Activated CD4-positive, alpha-beta T cell treated with anti-CD3 and anti-CD28 coated beads for 48 hours (primary cell): ENCODE data around the gene RASA3.

Experiments used
- DNase-seq: peaks from one replicate; pipeline ENCODE4 v3.0.0-alpha.2; 2020

Gene RASA3

DNA sequence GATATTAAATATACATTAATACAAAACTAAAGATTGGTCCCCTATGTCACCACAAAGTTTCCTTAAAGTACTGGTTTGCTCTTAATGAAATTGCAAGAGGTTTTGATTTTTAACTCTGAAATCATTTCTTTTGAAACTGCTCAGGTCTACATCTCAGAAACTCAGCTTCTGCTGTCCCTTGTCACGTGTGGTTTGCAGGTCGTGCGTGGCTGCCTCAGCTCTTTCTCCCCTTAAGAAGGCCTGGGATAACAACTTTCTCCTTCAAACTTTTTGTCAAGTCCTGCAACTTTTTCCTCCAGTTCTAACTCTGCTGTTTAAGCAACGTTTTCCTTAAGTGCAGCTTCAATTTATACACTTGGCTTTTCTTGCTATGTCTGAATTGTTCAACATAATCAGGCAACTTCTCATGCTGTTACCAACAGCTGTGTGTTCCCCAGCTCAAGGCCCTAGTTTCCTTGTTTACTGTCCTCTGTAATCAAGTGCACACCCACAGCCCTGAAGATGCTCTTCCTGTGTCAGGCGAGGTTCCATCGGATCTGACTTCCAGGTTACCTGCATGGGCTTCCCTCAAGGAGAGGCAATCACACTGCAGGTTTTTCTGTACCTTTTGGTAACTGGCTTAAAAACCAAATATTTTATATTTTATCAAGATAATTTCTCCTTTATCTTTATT lies 172.0 kb downstream of the RASA3 start:
- DNase-seq = no peak

DNA sequence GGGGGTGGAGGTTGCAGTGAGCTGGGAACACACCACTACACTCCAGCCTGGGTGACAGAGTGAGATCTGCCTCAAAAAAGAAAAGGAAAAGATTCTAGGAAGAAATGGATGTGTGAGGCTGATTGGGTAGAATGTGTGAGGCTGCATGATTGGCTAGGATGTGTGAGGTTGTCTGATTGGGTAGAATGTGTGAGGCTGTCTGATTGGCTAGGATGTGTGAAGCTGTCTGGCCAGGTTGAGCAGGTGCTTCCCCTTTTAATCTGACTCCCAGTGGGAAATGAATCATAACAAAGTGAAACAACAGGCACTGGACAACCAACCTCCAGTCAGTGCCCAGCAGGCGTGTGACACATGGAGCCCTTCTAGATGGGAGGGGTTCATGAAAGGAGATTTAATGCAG lies 173.2 kb downstream of the RASA3 start:
- no peak for DNase-seq

DNA sequence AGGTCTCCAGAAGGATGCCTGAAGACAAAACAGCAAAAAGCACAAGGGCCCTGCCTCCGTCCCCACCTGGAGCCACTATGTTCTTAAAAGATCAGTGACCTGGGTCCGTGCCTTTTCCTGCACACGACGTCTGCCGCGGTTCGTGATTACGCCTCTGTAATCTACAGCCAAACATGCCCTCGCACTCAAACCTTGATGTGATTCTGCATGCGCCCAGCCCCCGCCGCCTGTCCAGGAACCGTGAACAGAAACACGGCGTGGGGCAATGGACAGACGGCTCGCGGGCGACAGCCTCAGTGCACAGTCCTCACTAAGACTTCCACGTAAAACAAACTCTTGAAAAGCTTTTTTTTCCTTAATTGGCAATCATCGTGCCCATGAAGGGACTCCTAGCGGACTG lies 174.1 kb downstream of the RASA3 start:
- DNase-seq = no peak

DNA sequence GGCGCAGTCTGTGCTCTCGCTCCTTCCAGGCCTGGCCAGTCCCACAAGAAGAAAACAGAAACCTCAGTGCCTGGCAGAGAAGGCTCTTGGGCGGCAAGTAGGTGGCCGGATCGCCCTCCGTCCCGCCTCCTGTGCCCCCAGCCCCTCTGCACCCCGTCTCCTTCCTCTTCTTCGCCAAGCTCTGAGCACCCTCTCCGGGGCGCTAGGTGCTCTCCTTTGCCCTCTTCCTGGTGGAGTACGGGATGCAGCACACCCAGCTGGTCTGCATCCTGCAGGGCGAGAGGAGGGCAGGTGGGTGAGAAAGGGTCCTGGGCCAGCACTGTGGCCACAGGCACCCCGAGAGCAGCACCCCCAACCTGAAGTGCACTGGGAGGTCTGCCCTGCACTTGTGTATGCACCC lies 175.9 kb downstream of the RASA3 start:
- DNase-seq = no peak

DNA sequence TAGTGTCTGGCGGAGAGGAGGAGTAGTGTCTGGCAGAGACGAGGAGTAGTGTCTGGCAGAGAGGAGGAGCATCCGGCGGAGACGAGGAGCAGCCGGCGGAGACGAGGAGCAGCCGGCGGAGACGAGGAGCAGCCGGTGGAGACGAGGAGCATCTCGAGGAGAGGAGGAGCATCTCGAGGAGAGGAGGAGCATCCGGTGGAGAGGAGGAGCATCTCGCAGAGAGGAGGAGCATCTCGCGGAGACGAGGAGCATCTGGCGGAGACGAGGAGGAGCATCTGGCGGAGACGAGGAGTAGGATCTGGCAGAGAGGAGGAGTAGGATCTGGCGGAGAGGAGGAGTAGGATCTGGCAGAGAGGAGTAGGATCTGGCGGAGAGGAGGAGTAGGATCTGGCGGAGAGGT lies 176.7 kb downstream of the RASA3 start:
- no peak for DNase-seq

DNA sequence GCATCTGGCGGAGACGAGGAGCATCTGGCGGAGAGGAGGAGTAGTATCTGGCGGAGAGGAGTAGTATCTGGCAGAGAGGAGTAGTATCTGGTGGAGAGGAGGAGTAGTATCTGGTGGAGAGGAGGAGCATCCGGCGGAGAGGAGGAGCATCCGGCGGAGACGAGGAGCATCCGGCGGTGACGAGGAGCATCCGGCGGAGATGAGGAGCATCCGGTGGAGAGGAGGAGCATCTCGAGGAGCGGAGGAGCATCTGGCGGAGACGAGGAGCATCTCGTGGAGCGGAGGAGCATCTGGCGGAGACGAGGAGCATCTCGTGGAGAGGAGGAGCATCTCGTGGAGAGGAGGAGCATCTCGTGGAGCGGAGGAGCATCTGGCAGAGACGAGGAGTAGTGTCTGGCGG lies 177.2 kb downstream of the RASA3 start:
- DNase-seq = no peak

DNA sequence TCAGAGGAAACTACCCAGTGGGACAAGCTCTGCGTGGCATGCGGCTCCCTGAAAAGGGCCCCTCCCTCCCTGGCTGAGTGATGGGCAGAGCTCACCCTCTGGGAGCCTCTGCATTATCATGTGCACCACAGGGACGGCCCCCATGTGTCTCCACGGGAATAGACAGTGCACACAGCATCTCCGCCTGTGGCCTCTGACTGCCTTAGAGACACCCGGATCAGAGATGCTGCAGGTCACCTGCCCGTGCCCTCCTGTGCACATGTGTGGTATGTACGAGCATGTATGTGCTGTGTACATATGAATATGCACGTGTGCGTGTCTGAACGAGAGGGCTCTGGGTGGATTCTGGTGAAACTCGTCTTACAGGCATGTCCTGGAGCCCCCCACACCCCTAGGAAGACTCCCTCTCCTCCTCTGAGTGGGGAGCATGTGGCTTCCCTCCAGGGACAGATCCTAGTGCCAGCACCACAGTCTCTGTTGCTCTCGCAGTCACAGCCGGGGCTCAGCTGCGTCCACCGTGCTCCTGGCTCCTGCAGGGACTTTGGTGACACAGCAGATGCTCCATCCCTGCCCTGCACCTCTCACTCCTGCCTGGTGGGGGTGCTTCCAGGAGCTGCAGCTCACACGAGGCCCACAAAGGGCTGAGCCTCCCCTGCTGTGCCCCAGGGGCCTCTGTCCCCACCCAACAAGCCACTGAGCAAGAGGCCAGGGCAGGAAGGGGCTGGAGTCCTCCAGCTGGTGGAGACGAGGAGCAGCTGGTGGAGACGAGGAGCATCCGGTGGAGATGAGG lies 178.2 kb downstream of the RASA3 start:
- no peak for DNase-seq

DNA sequence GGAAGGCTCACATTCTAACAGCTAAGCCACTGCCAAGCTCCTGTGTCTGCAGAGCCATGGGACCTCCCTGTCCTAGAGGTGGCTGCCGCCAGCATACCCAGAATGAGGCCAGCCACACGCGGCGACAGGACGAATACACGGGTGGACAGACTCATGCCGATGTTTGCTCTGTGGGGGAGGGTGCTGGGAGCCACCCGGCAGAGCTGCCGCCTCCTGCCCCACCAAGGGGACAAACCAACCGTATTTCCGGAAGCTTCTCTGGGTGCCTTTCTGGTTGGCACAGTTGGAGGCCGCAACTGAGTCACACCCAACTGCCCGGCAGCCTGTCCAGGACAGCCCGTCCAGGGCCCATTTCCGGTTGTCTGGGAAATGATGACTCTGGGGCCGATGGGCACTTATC lies 178.9 kb downstream of the RASA3 start:
- no peak for DNase-seq

DNA sequence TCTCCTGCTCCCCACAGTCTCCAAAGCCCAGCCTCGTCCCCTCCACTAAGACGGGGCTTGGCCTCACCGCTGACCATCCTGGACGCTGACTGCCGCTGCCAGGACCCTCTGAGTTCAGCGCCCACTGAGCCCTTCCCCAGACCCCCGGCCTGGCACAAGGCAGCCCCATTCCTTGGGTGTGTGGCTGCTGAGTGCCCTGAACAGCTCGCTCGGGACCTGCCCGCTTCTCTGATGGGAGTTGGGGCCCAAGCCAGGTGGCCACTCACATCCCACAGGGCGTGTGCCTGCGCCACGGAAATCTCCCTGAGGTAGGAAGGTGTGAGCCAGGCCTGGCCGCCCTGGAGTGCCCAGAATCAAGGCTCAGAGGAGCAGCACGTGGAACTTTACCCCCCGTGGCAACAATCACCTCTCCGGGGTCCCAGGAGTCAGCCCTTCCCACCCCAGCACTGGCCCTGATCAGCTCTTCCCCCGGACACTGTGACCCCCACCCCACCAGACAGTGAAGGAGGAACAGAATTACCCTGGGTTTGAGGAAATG lies 179.4 kb downstream of the RASA3 start:
- DNase-seq = no peak

DNA sequence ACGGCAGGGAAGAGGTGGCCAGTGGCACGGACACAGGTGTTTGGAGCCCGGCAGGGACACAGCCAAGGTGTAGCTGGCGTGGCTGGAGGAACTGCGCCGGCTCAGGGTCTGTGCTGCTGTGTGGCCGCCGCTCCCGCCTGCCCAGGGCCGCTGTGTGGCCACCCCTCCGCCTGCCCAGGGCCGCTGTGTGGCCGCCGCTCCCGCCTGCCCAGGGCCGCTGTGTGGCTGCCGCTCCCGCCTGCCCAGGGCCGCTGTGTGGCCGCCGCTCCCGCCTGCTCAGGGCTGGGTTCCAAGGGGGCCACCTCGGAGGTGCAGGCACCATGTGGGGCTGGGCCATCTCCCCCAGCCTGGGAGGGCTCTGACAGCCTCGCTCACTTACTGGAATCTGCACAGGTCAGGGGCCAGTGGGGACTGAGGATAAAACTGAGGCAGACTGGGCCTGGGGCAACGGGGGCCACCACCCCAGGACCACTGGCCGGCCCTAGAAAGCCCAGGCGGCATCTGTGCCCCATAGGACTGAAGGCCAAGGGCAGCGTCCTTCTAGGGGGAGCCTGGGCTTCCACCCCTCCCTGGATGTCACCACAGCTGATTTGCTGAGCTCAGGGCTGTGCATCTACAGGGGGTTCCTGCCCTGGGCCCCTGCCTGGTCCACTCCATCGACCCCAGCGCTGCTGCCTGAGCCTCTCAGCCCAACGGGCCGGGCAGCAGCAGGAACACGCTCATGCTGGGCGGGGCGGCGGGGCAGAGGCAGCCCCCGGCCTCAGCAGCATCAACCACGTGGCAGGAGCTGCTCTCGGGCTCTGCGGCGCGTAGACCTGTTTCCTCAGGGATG lies 180.1 kb downstream of the RASA3 start:
- no peak for DNase-seq

DNA sequence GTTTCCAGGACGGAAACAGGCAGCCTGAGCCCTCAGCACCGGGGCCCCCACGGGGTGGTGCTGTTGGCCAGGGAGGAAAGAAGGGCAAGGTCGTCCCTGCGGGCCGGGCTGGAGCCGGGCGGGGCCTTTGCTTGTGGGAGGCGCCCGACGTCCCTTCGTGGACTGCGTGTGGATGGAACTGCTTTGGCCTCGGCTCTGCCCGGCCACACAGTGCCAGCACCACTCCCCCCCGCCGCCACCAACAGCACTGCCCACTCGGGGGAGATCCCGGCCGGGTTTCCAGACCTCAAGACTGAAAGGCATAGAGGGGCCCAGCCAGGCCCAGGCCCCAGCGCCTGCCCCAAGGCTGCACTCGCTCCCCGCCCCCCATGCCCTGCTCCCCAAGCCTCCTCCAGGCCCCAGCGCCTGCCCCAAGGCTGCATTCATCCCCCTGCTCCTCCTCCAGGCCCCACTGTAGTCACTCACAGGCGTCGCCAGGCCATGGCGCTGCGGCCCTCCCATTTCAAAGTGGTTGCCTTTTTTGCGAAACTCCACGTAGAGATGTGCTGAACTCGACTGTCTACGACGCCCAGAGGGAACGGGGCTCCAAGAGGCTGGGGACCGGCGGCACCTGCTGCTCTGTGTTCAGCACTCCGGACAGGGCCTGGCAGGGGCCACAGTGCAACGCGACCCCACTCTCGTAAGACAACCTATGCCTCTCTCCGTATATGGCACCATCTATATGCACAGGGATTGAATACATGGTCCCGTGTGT lies 181.0 kb downstream of the RASA3 start:
- peak; percentile 71 for DNase-seq

DNA sequence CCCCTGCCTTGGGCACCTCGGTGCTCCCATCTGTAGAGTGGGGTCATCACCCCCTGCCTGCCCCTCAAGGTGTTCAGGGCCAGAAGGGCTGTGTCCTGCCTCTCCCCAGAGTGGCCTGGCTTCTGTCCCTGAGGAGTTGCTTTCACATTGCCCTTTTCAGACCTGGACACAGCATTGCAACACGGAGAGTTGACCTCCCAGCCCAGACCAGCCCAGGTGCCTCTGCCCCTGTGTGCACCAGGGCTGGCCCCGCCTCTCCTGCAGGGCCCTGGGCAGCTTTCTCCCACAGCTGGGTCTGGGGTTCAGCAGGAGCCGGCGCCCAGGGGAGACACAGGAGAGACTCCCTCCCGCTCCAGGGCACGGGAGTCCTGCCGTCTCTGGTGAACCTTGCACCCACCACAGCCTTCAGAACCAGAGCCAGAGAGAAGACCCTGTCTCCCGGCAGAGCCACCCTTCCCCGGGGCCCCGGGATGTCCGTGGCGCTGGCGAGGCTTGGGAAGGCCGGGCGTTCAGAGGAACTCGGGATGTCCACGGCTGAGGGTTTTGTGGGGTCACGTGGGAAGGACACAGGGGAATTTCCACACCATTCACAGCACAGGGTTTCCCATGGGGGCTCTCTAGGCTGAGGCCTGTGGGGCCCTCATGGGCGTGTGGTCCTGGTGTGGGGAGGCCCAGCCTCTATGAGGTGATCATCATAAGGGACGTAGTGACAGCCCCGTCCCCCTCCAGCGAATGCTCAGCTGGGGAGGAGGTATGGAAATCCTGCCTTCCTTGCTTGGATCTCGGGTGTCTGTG lies 181.8 kb downstream of the RASA3 start:
- DNase-seq = no peak

DNA sequence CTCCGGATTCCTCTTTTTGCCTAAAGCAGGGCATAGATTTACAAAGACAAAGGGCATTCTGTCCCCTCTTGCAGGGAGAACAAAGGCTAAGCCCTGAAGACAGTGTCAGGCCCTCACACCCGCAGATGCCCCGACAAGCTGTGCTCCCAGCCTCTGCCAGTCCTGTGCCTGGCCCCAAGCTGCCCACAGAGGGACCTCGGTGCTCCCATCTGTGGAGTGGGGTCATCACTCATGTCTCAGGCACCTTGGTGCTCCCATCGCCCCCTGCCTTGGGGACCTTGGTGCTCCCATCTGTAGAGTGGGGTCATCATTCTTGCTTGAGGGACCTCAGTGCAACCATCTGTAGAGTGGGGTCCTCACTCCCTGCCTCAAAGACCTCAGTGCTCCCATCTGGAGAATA lies 182.9 kb downstream of the RASA3 start:
- DNase-seq = no peak

DNA sequence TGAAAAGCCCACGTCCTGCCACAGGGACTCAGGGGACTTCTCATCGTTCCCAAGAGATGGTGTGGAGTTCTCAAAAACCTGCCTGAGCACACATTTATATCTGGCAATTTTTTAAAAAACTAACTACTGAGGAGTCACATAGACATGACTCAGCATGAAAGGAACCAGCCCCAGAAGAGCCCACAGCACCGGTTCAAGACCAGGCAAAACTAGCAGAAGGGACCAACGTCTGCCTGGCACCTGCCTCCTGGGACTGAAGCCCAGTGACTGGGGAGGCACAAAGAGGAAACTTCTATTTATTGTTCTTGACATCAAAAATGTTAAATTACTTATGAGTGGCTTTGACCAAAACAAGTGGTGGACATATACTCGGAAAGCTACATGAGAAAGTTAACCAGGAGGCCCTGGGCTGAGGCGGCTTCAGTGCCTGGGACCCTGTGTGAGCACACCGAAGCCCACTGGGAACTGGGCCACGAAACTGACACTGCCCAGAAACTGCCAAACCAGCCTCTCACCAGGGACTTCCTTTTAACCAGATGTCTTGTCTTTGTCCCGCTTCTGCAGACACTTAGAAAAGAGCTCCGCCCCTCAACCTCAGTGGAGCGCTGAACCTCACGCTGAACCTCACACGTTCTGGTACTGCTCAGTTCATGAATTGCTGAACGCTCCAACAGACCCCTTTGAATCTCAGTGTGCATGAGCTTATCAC lies 184.2 kb downstream of the RASA3 start:
- DNase-seq = no peak

DNA sequence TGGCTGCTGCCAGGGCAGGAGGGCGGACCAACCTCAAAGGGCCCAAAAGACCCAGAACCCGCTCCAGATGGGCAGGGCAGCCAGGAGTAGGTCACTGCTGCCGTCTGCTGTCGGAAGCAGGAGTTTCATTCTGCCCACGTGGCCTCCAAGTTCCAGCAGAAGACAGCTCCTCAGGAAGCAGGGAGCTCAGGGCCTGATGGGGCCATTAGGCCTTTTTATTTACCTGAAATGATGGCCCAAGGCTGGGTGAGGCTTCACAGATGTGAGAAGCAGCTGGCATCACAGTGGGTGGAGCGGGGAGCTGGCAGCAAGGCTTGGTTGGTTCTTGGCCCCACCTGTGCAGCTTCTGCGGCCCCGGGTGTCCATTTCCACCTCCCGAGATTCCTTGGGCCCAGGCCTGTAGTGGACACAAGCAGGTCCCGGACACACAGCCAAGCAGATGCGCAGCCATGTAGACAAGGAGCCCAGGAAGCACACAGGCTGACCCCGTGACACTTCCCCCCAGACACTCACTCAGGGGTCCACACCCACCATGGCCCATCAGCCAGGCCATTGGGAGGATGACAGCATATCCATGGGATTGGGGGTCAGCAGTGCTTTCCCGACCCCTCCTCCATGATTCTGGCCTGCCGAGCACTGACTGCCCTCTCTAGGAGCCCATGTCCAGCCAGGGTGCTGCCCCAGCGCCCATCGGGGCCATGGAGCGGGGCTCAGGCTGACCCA lies 185.0 kb downstream of the RASA3 start:
- no peak for DNase-seq

DNA sequence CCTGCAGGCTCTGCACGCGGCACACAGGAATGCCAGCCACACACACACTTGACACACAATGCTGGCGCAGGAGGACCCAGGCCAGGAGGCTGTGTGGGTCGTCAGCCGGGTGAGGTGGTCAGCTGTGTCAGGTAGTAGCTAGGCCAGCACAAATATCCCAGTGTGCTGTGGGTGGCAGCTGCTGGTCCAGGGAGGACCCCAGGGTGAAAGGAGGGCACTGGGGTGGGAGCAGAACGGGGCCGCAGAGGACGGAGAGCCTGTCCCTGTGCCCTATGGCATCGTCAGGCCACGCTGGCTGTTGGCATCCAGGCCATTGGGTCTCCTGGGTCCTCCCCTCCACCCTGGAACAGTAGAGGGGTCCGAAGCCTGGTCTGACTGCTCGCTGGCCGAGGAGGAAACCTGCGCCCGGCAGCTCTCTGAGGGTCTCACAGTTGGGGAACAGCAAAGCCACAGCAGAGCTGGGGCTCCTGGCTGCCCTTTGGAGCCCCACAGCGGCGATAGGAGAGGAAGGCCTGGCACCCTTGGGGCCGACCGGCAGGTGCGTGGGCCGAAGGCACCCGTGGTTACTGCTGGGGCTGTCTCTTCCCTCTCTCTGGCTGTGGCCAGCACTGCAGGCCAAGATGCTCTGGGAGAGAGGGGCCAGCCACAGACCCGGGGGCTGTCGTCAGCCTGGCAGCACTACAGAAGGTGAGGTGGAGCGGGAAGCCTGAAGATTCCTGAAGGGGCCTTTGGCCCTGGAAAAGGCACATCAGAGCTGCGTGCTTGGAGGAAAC lies 185.8 kb downstream of the RASA3 start:
- DNase-seq = no peak

DNA sequence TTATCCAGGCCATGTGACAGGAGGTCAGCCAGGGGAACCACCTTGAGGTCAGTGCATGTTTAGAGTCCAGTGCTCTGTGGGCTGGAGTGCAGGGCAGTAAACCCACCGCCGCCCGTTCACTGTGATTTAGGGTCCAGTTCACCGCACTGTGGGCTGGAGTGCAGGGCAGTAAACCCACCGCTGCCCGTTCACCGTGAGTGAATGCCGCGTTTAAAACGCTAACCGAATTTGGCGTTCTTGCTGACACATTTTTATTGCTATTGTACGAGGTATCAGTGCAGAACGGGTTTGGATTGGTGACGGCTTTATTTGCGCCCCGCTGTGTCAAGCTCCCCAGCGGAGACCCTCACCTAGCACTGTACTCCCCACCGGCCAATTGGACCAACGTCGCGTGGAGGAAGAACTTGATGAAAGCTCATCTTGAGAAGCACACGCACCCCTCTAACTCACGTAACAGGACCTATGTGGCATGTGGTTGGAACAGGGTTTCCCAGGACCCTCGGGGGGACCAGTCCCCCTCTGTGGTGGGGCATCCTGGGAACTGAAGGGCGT lies 186.5 kb downstream of the RASA3 start:
- DNase-seq = no peak

DNA sequence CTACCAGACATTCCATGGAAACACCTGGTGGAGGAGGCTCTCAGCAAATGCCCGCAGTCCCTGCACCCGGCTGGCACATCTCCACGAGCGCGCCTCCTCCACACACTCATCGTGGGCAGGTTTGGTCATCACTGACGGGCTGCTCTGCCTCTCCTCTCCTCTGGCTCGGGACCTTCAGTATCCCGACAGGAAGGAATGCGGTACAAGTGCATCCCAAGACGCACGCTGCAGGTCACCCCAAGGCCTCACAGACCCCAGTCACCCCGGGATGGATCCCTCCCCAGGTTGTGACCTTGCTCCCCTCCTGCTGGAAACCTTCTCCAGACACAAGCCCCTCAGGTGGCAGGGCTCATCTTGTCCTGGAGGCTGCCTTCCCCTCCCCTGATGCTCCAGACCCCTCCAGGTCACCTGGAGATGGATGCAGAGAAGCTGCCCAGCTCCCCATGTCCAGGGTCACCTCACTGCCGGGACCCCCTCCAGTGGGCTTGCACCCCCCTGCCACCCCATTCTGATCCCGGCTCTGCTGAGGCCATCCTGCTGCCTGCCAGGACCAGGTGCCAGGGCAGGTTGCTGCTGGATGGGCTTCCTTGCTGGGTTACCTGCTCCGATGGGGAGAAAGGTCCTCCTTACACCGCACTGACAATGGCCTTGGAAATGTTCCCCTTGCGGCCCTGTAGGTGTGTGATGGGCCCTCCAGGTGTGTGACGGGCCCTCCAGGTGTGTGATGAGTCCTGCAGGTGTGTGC lies 188.4 kb downstream of the RASA3 start:
- DNase-seq = no peak
